ENCODE data around the gene GCNT1.
A peak's percentile ranks its signal among the peaks of the same experiment; 100 is the strongest.
"Not testable (repeated sequence)": the region's sequence is repeated elsewhere in the genome, so short reads cannot be mapped to it uniquely, and the experiment has no call there.

Gene GCNT1

DNA sequence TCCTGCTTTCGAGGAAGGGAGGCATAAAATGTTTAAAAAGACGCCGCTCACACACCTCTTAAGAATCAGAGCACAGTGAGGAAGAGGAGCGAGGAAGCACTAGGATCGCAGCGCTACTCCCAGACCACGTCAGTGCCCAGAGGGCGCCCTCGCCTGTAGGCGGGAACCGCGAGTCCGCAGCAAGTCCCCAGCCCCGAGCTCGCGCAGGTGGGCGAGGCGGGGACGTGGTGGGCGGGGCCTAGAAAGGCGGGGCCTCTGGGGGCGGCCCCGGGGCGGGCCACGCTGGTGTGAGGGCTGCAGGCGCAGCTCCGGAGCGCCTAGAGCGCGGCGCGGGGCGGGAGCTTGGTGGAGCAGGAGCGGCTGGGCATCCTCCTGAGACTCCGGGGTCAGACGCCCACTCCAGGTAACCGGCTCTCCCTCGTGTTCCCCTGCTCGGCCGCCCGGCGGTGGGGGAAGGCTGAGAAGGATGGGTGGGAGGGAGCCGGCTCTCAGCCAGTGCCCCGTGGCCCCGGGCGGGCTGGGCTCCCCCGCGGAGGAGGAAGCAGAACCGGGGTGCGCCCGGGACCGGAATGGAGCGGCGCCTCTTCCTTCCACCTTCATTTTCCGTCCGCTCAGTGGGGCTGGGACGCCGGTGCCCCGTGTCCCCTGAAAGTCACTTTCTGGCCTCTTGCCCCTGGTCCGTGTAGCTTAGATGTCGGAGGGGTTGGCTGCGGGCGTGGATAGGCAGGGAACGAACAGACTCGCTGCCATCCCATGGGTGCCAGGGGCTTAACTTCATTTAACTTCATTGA is at the start of gene GCNT1:
TSS of gene GCNT1 (plus strand) at position 280 of the 791 bp plus-strand sequence. CDS start 43,200 bp downstream, outside the sequence.
- peak in 32 of 56 donors; percentile 4 to 63 (median 22) for DNase-seq

DNA sequence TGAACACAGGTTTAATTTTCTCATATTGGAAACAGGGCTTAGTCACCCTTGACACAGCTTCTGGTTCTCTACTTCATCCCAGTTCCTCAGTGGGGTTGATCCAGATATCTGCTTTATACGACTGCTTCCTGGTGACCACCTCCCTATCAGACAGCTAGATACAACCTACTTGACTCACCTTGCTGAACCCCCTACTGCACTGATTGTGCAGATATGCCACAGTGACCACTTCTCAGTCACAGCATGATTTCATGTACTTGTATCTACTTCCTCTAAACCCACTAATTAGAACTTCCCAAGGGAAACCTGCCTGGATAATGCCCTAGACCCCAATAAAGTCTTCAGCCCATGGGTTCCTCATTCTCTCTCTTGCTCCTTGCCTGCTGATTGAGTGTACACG is 46.3 kb upstream of the GCNT1 start:
- no peak for DNase-seq

DNA sequence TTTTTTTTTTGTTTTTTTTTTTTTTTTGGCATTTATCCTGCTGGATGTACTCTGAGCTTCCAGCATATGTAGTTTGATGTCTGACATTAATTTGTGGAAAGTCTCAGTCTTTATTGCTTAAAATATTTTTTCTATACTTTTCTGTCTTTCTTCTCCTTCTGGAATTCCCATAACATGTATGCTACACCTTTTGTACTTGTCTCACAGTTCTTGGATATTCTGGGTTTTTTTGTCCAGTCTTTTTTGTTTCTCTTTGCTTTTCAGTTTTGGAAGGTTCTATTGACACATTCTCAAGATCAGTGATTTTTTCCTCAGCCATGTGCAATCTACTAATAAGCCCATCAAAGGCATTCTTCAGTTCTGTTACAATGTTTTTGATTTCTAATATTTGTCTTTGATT is 45.3 kb upstream of the GCNT1 start:
- no peak for DNase-seq

DNA sequence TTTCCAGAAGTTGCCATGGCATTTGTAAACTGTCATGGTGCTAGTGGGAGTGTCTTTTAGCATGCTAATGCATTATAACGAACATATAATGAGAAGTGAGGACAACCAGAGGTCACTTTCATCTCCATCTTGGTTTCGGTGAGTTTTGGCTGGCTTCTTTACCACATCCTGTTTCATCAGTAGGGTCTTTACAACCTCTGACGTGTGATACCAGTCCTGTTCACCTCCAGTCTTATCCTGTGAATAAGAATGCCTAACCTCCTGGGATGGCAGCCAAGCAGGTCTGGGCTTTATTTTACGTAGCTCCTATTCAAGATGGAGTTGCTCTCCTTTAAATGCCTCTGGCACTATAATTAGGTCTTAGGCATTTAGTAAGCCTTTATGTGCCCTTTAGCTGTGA is 44.3 kb upstream of the GCNT1 start:
- no peak for DNase-seq

DNA sequence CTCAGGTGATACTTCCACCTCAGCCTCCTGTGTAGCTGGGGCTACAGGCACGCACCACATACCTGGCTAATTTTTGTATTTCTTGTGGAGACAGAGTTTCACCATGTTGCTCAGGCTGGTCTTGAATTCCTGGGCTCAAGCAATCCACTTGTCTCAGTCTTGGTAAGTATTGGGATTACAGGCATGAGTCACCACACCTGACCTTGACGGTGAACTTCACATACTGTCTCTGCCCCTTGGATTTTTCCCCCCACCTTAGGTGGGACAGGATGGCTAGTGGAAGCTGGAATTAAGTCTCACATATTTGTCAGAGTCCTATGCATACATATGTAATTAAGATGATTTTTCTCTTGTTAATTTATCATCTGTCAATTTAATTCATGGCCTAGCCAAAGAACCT is 43.8 kb upstream of the GCNT1 start:
- DNase-seq: no peak

DNA sequence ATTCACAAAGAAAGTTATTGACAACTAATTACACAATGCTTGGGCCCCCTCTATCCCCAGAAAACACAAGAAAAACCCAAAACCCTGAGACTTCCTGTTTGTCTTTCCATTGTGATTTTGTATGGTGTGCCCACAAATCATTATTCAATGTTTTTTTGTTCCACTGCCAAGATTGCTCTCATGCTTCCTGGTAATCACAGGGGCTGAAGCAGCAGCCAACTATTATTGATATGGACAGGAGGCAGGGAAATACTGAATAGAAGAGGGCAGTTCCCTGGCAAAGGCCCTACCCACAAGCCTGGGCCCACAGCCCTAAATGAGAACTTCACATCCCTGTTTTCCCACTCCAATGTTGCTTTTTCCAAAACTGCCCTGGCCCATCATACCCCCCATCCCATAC is 43.3 kb upstream of the GCNT1 start:
- DNase-seq: no peak

DNA sequence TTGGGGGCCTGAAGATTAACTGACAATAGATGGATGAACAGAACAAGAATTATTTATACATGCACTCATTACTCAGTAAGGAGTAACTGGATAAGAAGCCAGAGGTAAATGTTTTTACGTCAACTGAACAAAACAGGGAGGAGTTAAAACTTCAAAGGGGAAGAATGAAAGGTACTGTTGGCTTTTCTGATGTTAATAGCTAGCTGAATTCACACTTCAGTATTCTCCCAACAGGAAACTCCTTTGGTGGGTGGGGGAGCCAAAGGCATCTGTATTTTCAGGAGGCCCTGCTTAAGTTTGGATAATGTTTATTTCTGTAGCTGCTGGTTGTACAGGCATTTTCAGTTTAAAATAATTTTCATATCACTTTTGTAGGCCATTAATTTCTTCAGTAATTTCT is 41.6 kb upstream of the GCNT1 start:
- no peak for DNase-seq

DNA sequence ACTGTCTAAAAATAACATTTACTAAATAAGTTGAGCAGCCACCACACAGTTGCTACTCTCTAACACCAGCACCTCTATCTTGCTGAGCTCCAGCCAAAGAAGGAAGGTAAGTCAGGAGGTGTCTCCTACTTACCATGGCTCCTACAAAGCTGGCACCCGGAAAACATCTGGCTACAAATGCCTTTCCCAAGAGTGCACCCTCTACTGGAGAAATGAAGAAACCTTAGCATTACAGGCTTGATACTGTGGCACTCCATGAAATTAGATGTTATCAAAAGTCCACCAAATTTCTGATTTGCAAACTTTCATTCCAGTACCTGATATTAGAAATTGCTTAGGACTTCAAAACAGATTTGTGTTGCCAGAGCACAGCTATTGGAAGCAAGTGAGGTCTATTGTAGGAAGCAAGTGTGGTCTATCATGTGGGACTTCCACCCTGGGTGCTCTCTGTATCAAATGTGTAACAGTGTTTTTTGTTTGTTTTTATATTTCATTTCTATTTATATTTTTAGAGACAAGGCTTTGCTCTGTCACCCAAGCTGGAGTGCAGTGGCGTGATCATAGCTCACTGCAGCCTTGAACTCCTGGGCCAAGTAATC is 39.1 kb upstream of the GCNT1 start:
- no peak for DNase-seq

DNA sequence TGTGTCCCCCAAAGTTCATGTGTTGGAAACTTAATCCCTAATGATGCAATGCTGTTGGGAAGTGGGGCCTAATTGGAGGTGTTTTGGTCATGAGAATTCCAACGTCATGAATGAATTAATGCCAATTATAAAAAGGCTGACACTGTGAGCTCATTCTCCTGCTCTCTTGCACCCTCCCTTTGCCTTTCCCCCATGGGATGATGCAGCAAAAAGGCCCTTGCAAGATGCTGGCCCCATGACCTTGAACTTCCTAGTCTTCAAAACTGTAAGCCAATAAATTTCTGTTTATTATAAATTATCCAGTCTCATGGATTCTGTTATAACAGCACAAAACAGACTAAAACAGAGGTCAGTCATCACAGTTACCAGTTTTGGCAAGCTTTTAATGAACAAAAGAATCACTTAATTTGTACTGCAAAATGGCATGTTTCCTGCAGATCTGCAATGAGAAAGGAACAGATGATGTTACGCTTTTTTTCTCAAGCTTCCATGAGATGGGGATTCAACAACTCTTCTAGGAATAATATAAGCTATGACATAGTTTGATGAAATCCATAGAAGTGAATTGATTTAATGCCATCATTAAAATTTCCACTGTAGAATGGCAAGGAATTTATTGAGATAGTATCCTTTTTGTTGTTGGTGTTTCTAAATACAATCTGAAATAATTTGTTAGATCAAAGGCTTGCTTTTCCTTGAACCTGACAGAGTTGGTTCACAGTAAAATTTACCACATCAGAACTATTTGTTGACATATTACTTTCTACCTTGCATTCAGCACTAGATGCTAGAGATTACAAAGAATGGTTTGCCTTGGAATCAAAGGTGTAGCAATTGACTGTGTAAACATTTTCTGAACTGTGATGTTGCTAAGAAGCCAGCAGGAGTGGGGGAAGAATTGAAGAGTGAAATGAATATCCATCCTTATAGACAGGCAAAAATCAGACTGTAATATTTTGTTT is 35.5 kb upstream of the GCNT1 start:
- DNase-seq: no peak

DNA sequence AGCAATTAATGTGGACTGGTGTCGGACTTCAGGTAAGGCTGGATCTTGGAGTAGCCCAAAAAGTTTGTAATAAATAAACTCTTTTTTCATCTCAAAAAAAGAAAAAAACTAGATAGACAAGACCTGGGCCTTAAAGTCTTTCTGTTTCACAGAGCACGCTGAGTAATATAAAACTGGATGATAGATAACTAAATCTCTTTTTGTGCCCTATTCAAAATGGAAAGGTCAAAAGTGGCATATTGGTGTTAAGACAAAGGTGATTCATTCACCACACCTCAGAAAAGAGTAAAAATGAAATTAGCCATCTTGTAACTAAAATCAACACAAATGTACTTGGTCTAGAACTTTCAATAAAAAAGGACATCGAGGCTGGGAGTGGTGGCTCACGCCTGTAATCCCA is 34.5 kb upstream of the GCNT1 start:
- no peak for DNase-seq

DNA sequence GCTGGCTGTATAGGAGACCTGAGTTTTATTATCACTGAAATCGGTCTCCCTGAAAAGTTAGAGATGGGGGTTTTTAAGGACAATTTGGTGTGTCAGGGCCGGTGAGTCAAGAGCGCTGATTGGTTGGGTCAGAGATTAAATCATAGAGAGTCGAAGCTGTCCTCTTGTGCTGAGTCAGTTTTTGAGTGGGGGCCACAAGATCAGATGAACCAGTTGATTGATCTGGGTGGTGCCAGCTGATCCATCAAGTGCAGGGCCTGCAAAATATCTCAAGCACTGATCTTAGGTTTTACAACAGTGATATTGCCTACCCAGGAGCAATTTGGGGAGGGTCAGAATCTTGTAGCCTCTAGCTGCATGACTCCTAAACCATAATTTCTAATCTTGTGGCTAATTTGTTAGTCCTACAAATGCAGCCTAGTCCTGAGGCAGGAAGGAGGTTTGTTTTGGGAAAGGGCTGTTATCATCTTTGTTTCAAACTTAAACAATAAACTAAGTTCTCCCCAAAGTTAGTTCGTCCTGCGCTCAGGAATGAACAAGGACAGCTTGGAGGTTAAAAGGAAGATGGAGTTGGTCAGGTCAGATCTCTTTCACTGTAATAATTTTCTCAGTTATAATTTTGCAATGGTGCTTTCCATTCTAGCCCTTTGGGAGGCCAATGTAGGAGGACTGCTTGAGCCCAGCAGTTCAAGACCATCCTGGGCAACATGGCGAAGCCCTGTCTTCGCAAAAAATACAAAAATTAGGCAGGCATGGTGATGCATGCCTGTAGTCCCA is 33.1 kb upstream of the GCNT1 start:
- no peak for DNase-seq

DNA sequence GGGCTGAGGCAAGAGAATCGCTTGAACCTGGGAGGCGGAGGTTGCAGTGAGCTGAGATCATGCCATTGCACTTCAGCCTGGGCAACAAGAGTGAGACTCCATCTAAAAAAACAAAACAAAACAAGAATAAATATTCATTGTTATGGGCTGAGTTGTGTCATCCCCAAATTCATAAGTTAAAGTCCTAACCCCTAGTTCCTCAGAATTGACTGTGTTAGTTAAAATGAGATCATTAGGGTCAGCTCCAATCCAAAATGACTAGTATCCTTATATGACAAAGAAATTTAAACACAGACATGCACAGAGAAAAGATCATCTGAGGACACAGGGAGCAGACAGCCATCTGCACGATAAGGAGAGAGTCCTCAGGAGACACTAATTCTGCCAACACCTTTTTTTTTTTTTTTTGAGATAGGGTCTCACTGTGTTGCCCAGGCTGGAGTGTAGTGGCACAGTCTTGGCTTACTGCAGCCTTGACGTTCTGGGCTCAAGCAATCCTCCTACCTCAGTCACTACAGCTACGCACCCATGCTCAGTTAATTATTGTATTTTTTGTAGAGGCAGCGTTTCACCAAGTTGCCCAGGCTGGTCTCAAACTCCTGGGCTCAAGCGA is 32.1 kb upstream of the GCNT1 start:
- no peak for DNase-seq

DNA sequence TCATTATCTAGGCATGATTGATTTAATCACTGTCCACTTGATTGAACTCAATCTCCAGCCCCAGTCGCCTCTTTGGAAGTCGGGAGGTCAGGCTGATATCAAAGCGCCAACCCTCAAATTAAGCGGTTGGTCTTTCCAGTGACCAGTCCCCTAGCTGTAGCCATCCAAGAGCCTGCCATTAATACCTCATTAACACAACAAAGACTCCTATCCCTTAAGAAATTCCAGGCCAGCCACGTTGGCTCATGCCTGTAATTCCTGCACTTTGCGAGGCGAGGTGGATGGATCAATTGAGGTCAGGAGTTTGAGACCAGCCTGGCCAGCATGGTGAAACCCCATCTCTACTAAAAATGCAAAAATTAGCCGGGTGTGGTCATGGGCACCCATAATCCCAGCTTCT is 27.4 kb upstream of the GCNT1 start:
- no peak for DNase-seq

DNA sequence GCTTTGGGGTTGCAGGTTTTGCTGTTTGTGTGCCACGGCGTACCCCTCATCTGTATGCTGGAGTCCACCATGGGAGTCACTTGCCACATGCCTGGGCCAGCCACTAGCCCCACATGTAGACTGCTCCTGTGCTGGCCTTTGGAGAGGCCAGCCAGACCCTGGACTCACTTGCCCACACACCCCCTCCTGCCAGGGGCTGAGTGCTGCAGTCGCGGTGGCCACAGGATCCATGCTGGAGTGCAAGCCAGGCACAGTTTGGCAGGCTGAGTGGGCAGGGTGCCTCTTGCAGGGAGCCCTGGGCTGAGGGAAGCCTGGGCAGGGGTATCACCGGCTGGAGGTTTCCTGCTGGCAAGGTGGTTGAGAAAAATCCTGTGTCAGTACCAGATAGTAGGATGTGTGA is 25.6 kb upstream of the GCNT1 start:
- no peak for DNase-seq

DNA sequence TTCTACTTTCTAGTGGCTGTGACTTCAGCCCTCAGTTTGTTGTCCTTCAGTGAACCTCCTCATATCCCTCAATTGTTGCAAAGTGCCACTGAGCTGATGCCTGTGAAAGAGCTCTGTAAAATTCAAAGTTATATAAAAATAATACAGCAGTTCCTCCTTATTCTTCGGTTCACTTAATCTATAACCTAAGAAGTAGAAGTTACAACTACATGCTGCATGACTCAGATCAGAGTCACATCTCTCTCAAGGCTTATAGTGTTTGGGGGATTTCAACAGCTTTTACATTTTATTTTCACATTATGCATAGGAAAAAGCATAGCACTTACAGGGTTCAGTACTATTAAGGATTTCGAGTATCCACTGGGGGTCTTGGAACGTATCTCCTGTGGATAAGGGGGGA is 25.1 kb upstream of the GCNT1 start:
- no peak for DNase-seq

DNA sequence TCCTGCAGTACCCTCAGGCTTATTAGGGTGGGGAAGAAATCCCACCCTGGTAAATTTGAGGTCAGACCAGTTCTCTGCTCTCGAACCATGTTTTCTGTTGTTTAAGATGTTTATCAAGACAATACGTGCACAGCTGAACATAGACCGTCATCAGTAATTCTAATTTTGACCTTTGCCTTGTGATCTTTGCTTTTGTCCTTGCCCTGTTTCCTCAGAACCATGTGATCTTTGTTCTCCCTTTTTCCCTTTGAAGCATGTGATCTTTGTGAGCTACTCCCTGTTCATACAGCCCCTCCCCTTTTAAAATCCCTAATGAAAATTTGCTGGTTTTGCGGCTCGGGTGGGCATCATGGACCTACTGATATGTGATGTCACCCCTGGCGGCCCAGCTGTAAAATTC is 24.1 kb upstream of the GCNT1 start:
- DNase-seq: not testable (repeated sequence)

DNA sequence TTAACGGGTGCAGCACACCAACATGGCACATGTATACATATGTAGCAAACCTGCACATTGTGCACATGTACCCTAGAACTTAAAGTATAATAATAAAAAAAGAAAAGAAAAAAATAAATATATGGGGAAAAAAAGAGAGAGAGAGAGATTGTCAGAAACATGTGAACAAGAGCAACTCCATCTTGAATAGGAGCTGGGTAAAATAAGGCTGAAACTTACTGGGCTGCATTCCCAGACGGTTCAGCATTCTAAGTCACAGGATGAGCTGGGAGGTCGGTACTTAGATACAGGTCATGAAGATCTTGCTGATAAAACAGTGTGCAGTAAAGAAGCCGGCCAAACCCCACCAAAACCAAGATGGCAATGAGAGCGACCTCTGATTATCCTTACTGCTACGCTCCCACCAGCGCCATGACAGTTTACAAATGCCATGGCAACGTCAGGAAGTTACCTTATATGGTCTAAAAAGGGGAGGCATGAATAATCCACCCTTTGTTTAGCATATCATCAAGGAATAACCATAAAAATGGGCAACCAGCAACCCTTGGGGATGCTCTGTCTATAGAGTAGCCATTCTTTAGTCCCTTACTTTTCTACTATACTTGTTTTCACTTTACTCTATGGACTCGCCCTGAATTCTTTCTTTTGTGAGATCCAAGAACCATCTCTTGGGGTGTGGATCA is 21.8 kb upstream of the GCNT1 start:
- DNase-seq: not testable (repeated sequence)

DNA sequence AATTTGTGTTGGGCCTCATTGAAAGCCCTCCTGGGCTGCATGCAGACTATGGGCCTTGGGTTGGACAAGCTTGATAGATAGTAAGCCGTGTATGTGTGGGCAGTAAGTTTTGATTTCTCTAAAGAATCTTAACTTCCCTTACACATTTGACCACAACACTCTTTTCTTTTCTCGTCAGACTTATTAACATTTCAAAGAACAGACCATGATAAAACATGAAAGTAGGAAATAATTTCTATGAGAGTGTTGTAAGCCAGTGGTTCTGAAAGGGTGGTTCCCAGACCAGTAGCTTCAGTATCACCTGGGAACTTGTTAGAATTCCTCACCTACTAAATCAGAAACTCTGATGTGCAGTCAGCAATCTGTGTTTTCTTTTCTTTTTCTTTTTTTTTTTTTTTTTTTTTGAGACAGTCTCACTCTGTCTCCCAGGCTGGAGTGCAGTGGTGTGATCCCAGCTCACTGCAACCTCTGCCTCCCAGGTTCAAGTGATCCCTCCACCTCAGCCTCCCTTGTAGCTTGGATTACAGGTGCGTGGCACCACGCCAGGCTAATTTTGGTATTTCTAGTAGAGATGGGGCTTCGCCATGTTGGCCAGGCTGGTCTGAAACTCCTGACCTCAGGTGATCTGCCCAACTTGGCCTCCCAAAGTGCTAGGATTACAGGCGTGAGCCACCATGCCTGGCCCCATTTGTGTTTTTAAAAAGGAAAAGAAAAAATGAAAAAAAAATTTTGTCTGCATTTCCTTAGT is 20.0 kb upstream of the GCNT1 start:
- DNase-seq: no peak

DNA sequence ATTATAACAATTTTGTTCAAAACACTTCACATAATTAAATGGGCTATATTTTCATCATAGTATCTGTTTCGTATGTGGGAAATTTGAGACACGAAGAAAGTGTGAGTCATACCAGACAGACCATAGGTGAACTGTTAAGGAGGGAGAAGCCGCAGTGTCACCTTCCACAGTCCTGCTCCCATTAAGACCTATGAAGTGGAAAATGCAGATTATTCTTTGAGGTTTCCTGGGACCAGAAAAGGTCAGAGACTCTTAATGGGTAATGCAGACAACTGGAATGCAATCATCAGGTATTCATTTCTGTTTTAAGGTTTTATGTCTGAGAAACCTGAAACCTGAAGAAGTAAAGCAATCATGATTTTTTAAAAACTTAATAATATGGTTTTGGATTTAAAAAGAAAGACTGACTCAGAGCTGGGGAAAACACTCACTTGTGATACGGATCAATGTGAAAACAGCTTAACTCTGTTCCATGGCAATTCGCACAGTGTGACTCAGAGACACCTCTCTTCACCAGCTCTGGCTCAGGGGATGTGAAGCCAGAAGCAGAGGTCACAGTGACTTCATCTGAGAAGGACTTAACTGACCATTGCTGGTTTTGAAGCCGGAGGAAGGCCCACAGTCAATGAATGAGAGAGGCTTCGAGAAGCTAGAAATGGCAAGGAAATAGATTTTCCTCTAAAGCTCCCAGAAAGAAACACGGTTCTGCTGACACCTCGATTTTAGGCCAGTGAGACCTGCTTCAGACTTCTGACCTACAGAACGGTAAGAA is 17.2 kb upstream of the GCNT1 start:
- DNase-seq: no peak

All from amygdala (tissue), 56 donors.